ENCODE data around the gene OPTC.

The OPTC gene

DNA sequence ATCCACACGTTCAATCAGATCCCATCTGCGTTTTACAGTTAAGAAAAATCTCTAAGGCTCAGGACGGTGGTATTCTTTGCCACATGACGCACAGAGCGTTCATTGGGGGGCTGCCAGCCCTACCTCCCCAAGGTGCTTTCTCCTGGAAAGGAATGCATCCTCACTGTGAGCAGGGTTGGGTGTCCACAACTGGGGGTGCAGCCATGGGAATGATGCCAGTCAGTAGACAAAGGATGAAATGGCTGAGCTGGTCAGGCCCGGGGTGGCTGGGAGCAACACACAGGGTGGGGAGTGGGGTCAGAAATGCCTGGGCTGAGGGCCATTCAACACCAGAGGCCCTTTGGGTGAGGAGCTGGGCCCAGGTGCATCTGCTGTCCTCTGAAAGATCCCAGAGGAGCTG lies 25.9 kb downstream of the OPTC start:
- TF ChIP-seq MYC (IDR thresholded peaks at IDR 0.05; ENCODE audit: low read depth, low read length) (no peak), POLR2A (IDR thresholded peaks at IDR 0.05; ENCODE audit: extremely low read depth, insufficient read length) (no peak)
- TF ChIP-seq, protein P1, sequence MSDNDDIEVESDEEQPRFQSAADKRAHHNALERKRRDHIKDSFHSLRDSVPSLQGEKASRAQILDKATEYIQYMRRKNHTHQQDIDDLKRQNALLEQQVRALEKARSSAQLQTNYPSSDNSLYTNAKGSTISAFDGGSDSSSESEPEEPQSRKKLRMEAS (IDR thresholded peaks at IDR 0.05; ENCODE audit: low read depth, low read length): no peak
- TF ChIP-seq, protein P2, sequence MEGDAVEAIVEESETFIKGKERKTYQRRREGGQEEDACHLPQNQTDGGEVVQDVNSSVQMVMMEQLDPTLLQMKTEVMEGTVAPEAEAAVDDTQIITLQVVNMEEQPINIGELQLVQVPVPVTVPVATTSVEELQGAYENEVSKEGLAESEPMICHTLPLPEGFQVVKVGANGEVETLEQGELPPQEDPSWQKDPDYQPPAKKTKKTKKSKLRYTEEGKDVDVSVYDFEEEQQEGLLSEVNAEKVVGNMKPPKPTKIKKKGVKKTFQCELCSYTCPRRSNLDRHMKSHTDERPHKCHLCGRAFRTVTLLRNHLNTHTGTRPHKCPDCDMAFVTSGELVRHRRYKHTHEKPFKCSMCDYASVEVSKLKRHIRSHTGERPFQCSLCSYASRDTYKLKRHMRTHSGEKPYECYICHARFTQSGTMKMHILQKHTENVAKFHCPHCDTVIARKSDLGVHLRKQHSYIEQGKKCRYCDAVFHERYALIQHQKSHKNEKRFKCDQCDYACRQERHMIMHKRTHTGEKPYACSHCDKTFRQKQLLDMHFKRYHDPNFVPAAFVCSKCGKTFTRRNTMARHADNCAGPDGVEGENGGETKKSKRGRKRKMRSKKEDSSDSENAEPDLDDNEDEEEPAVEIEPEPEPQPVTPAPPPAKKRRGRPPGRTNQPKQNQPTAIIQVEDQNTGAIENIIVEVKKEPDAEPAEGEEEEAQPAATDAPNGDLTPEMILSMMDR (IDR thresholded peaks at IDR 0.05; ENCODE audit: low read depth, low read length): no peak
- no peak overlapping the region for H3K4me3 ChIP-seq (ENCODE audit: low read depth, low read length)
- no peak for DNase-seq (ENCODE audit: low read depth)

DNA sequence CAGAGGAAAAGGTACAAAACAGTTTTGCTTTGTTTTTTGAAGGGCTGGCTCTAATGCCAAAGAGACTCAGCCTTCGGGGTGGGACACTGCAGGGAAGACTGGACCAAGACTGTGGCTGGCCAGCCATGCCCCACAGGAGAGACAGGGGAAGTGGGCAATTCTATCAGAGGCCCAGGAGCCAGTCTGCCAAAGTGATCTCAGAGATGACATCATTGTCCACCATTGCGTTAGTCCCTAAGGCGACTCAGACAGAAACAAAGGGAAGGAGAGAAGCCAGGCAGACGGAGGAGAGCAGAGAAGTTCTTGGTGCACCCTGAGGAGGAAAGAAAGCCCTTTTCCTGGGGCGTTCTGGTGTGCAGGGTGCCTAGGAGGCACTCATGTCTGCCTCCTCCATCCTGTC lies 26.4 kb downstream of the OPTC start:
- H3K4me3 ChIP-seq (ENCODE audit: low read depth, low read length): no peak overlapping the region
- TF ChIP-seq, protein P1 (IDR thresholded peaks at IDR 0.05; ENCODE audit: low read depth, low read length): no peak
- TF ChIP-seq MYC (IDR thresholded peaks at IDR 0.05; ENCODE audit: low read depth, low read length) (no peak), POLR2A (IDR thresholded peaks at IDR 0.05; ENCODE audit: extremely low read depth, insufficient read length) (no peak)
- TF ChIP-seq, protein P2 (IDR thresholded peaks at IDR 0.05; ENCODE audit: low read depth, low read length): no peak
- DNase-seq (ENCODE audit: low read depth): no peak

DNA sequence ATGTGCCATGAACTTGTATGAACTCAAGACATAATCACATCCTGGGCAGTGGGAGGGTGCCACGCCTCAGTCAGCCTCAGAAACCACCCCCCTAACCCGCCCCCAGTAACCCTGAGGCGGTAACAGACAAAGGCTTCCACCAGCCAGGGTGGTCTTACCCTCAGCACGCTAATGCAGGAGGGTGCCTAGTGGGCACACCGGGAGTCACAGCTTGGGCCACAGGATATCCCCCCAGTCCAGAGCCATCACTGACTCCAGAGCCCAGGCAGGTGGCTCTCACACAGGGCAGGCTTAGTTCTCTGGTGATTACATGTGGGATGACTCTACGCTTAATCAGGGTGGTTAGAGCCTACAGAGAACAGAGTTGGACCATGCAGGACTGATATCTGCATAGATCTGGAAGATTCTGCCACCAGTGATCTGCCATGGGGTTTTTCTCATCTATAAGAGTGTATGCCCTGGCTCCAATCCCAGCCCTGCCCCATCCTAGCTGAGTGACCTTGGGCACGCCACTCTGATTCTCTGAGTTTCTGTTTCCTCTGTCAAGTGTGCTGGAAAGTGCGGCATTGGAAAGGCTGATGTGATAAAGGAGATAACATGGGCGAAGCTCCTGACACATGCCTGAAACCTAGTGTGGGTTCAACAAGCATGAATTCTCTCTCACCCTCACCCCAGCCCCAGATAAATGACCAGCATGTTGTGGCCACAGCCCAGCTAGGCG lies 27.3 kb downstream of the OPTC start:
- DNase-seq (ENCODE audit: low read depth): no peak
- TF ChIP-seq MYC (IDR thresholded peaks at IDR 0.05; ENCODE audit: low read depth, low read length) (no peak), POLR2A (IDR thresholded peaks at IDR 0.05; ENCODE audit: extremely low read depth, insufficient read length) (no peak)
- TF ChIP-seq, protein P2 (IDR thresholded peaks at IDR 0.05; ENCODE audit: low read depth, low read length): no peak
- TF ChIP-seq, protein P1 (IDR thresholded peaks at IDR 0.05; ENCODE audit: low read depth, low read length): no peak
- no peak overlapping the region for H3K4me3 ChIP-seq (ENCODE audit: low read depth, low read length)

- H3K4me3 ChIP-seq (ENCODE audit: low read depth, low read length): no peak overlapping the region
- DNase-seq (ENCODE audit: low read depth): no peak
- TF ChIP-seq MYC (IDR thresholded peaks at IDR 0.05; ENCODE audit: low read depth, low read length) (no peak), POLR2A (IDR thresholded peaks at IDR 0.05; ENCODE audit: extremely low read depth, insufficient read length) (no peak)
- TF ChIP-seq, protein P1 (IDR thresholded peaks at IDR 0.05; ENCODE audit: low read depth, low read length): no peak
- TF ChIP-seq, protein P2 (IDR thresholded peaks at IDR 0.05; ENCODE audit: low read depth, low read length): no peak
These were observed 27.9 kb downstream of the OPTC start for GRCh38 chr1:203521812-203522211.

- TF ChIP-seq POLR2A (IDR thresholded peaks at IDR 0.05; ENCODE audit: extremely low read depth, insufficient read length) (no peak), MYC (IDR thresholded peaks at IDR 0.05; ENCODE audit: low read depth, low read length) (no peak)
- TF ChIP-seq, protein P1 (IDR thresholded peaks at IDR 0.05; ENCODE audit: low read depth, low read length): no peak
- TF ChIP-seq, protein P2 (IDR thresholded peaks at IDR 0.05; ENCODE audit: low read depth, low read length): no peak
- DNase-seq (ENCODE audit: low read depth): no peak
- H3K4me3 ChIP-seq (ENCODE audit: low read depth, low read length): no peak overlapping the region
These were observed 28.3 kb downstream of the OPTC start for GRCh38 chr1:203522237-203522636.

All from NB4 (cell line).